ENCODE measurements around the gene JMJD4. TPM values are rescaled to one million over a fixed set of nuclear protein-coding genes. Genes with fewer than 3 reads are reported as not detected.
A peak's percentile ranks its signal among the peaks of the same experiment; 100 is the strongest.
"Not testable (repeated sequence)": the region's sequence is repeated elsewhere in the genome, so short reads cannot be mapped to it uniquely, and the experiment has no call there.

The JMJD4 gene
- total RNA-seq, 1 donor from 2014 or later: 40.4 TPM

DNA sequence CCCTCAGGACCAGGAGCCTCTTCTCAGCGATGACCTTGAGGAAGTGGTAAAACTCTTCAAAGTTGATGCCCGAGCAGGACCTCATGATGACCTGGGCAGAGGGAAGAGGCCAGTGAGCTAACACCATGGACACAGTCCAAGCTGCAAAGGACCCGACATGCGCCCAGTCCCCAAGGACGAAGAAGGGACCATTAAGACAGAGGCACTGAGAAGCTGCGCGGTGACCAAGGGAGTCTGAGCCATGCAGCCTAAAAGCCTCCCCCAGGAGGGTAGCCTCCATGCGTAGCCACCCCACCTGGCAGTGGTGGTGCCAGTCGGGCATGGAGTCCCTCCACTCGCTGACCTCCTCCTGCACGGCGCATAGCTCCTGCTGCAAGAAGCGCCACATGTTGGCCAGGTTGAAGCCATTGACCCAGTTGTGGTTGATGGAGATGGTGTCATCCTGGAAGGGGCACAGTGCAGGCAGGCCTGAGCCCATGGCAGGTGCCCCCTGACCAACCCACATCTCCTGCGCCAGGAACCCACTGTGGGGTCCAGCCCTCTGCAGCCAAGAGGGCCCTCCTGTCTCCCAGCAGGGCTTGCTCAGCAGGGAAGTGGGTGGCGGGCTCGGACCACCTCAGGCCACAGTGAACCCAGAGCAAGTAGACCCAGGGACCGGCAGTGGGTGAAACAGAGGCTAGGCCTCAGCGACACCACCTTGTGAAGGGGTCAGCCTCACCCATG is 2.4 kb downstream of the JMJD4 start:
- no peak for DNase-seq (ENCODE audit: low spot score)

DNA sequence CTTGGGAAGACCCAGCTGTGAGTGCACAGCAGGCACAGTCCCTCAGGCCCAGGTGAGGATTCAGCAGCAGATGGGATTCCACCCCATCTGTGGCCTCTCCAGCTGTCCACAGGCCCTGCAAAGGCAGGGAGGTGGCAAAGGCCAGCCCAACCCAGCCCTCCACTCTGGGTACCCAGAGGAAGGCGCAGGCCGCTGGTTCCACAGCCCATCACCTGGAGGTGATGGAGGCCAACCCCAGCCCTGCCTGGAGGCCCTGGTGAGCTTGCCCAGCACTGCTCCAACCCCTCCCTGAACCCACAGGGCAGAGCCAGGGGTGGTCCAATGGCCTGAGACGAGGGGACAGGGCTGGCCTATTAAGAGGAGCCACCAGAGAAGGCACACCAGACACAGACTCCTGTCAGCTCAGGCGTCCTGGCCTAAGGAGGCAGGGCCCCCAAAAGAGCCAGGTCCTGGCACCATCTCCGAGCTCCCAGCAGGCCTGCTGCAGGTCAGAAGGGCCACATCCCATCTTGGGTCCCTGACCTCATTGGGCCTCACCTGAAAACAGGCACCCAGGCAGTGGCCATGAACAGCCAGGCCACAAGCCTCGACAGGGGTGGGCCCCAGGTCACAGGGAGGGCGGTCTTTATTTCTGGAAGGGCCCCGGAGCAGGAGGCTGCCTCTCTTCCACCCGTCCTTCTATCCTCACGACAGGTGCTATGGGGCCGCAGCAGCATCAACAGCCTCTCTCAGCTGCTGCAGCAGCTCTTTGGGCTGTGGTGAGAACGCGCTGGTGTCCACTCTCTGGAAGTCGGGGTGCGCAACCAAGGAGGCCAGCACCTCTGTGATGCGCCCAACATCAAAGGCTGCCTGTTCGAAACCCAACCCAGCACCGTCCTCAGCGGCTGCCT is 3.2 kb downstream of the JMJD4 start:
- DNase-seq (ENCODE audit: low spot score): no peak

DNA sequence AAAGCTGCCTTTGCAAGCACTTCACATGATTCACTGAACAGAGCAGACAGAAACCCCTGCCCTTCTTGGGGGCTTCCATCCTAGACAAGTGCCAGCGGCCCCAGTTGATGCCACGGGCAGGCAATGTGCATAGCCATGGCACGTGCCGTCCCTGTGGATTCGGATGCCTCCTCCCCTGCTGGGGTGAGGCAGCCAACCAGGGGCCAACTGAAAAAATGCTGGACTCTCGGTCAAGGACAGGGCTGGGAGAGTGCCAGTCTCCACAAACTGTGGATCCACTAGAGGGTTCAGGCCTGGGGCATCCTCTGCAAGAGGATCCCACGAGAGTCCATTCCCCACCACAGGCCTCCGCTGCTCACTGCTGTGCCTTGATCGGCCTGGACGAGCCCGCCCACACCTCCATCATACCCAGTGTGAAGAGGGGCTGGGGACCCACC is 3.8 kb downstream of the JMJD4 start:
- no peak for DNase-seq (ENCODE audit: low spot score)

DNA sequence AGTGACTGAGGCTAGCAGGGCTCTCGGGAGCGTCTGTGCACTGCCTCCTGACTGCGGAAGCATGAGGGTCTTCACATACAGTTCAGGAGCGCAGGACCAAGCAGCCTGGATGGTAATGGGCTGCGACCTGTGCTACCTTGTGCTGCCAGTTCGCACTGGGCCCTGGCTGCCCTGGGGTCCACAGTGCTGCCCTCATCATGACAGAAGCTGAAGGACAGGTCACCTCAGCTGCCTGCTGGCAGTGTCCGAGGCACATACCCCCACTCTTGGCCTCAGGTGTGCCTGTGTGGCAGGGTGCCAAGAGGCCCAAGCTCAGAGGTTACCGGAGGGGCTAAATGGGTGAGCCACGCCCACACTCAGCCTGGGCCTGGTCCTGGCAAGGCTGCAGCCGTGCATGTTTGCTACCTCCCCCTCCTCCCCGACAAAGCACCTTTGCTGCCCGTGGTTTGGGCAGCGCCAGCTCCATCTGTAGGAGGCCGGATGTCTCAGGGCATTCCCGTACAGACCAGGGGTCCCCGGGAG is 4.4 kb downstream of the JMJD4 start:
- no peak for DNase-seq (ENCODE audit: low spot score)

DNA sequence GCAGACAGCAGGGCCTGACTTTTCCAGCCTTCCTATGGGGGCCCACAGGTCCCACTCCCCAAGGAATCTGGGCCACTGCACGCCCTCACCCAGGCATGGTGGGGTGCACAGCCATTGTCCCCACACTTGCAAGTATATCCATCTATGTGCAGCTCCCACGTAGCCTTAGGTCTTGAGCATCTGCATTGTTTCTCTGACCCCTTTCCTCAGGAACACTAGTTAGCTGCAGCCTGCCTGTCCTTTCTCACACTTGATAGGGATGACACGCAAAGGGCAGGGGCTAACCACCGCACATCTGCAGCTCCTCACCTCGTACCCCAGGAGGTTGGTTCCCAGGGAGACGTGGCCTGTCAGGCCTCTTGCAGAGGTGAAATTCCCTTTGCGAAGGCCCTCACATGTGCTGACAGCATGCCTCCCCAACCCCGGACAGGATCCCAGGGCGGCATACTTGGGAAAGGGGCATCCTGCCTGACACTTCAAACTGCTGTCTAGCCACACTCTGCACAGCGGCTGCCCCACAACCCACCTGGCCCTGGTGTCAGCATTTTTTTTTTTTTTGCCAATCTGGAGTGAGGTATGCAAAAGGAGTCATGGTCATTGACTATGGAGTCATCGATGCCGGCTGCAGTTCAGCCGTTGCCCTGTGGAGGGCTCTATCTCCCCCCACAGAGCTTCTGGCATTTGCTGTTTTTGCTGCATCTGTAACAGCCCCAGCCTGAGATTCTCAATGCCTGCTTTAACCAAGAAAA is 5.0 kb downstream of the JMJD4 start:
- DNase-seq (ENCODE audit: low spot score): peak; percentile 54

DNA sequence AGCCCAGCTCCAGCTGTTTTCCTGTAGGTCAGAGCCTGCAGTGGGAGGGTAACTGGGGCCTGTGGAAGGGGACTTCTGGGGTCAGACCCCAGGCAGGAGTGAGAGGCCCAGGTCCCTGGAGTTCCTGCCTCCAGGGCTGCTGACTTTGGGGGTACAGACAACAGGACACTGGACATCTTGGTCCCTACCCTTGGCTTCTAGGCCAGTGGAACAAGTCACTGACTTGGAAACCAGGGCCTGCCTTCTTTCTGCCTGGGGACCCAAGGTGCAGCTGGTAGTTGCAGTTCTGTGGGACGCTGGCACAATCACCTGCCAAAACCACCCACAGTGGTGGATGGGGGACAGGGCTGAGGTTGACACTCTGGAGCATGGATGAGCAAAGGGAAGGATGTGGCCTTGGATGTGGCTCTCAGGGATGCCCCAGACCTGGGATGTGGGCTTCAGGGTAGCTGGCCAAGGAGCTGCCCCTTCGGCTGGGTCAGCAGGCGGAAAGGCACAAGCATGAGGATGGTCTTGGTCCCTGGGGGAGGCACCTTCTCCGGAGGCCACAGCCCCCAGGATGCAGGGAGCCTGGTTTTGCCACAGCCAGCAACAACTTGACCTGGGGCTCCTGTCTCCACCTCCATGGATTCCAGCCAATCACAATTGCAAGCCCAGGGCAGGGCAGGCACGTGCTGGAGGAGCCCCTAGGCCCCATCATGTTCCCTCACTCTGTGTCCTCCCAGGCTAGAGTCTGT is 5.8 kb downstream of the JMJD4 start:
- peak; percentile 23 for DNase-seq (ENCODE audit: low spot score)

DNA sequence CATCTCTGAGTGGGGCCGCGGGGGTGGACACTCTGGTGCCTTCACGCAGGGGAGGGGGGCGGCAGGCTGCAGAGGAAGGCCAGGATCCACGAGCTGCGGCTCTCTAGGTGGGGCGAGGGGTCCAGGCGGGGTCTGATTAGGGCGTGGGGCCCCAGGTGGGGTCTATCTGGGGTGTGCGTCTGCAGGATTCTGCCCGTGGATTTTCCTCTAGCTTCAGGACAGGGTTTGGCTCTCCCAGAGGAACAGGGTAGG is 6.3 kb downstream of the JMJD4 start:
- no peak for DNase-seq (ENCODE audit: low spot score)

DNA sequence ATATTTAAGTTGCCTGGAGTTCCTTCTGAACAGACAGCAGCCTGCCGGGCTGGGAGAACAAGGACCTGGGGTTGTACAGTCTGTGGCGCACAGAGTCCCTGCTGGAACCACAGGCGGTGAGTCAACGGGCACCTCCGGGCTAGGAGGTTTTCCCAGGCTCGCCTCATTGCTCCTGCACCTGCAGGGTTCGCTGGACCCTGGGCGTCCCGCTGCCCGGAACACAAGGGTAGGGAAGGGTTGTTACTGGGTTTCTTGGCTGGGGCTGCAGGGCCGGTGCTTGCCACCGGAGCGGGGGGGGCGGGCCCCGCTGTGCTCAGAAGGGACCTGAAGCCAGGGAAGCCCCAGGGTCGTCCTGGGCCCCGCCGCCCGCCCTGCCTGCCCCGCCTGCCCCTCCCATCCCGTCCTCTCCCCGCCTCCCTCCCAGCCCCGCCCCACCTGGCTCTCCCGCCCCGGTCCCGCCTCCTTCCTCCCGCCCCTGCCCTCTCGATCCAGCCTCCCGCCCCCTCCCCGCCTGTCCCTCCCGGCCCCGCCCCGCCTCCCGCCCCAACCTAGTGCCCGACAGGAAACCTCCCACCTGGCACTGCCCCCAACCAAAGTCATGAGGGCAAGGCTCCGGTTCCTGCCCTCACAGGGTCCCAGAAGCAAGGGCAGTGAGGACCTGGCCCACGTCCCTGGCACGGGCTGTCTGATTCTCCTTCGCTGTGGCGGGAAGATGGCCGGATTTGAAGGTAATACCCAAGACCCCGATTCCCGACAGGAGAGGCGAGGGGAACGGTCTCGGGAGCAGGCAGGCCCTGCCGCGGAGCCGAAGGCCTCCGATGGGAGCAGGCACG is 6.8 kb downstream of the JMJD4 start:
- DNase-seq (ENCODE audit: low spot score): peak; percentile 71

DNA sequence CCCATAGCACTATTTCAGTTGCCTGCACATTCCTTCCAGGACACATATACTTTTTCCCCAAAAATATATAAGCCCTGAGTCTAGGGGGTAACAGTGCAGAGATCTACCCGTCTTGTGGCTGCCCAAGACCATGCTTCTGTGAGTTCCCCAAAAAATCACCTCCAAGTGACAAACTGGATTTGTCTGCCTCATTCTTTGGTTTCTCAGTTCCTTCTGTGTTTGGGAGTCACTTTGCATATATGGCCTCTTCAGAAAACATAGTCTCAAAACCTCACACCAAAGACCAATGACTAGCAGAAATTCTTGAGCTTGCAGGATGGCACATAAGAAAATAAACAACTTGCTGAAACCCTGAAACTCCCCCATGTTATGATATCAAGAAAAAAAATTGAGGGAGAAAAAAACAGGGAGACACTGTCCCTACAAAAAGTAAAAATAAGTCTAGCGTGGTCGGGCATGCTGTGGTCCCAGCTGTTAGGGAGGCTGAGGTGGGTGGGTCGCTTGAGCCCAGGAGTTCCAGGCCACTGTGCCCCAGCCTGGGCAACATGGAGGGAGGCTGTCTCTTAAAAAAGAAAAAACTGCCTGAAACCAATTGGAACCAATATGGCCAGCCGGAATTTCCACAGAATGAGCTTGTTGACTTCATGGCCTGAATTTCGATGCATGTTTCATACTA is 8.0 kb downstream of the JMJD4 start:
- no peak for DNase-seq (ENCODE audit: low spot score)

DNA sequence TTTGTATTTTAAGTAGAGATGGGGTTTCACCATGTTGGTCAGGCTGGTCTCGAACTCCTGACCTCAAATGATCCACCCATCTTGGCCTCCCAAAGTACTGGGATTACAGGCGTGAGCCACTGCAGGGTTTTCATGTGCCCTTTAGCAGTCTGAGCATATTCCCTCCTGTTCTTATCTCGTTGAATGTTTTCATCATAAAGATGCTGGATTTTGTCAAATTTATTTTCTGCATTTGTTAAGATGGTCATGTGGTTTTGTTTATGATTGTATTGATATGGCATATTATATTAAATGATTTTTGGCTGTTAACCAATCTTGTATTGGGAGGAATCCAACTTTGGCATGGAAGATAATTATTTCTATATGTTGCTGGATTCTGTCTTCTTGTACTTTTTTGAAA is 8.8 kb downstream of the JMJD4 start:
- DNase-seq (ENCODE audit: low spot score): no peak

DNA sequence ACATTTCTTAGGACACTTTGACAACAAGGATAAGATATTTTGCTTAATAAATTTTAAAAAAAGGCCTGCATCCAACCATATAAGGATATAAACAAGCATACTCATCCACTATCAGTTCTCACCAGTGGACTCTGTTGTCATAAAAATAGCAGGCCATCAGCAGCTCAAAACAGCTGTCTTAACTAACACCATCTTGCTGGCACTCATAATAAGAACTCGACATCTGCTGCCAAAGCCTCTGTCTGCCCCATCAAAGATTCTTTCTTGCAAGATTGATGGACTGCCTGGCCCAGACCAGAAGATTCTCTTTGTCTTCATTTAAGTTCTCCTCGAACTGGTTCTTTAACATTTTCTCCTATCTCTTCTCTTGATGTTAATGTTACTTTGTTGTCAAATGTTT is 10.1 kb downstream of the JMJD4 start:
- DNase-seq (ENCODE audit: low spot score): no peak

DNA sequence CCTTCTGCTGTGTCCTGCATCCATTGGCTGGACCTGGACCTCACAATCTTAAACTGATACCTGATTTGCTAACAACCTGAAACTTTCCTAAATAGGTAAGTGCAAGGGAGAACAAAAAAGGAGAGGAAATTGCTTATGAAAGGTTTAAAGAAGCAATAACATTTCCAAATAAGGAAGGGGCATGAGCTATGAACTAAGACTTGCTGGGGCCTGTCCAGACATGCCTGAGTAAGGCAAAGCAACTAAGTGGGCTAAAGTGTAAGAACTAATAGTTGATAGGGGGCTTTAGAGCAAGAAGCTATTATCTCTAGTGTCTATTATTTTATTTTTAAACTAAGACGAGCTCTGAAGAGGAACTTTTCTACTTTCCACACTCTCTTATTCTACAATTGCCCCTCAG is 11.6 kb downstream of the JMJD4 start:
- no peak for DNase-seq (ENCODE audit: low spot score)

DNA sequence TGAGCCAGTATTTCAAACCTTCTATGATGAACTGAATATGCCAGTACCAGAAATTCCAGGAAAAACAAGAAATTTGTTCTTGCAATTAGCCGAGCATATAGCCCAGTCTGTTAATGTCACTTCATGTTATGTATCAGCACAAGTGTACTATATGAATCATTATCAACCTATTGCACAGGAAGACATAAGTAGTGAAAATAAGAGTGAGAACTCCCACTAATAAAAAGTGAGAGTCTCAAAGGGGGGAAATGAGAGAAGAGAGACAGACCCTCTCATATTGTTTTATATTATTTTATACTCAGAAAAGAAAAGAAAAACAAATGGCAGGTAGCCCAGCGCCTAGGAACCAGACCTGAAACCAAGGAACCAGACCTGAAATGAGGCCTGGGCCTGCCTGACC is 16.2 kb downstream of the JMJD4 start:
- DNase-seq (ENCODE audit: low spot score): no peak

DNA sequence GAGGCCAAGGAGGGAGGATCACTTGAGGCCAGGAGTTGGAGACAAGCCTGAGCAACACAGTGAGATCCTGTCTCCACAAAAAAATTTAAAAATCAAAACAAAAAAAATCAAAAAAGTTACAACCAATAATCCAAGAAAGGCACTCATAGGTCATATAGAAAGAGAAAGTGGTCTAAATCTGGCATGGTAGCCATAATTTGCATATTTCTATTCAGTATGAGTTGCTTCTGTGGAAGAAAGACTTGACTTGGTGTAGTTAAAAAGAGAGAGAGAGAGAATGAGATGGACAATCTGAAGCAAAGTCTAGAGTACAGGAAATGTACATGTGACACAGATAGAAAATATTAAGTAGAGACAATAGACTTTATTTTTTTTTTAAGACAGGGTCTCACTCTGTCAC is 22.5 kb downstream of the JMJD4 start:
- no peak for DNase-seq (ENCODE audit: low spot score)

DNA sequence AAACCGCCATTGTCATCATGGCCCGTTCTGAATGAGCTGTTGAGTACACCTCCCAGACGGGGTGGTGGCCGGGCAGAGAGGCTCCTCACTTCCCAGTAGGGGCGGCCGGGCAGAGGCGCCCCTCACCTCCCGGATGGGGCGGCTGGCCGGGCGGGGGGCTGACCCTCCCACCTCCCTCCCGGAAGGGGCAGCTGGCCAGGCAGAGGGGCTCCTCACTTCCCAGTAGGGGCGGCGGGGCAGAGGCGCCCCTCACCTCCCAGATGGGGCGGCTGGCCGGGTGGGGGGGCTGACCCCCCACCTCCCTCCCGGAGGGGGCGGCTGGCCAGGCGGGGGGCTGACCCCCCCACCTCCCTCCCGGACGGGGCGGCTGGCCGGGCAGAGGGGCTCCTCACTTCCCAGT is 24.6 kb downstream of the JMJD4 start:
- not testable (repeated sequence) for DNase-seq (ENCODE audit: low spot score)

DNA sequence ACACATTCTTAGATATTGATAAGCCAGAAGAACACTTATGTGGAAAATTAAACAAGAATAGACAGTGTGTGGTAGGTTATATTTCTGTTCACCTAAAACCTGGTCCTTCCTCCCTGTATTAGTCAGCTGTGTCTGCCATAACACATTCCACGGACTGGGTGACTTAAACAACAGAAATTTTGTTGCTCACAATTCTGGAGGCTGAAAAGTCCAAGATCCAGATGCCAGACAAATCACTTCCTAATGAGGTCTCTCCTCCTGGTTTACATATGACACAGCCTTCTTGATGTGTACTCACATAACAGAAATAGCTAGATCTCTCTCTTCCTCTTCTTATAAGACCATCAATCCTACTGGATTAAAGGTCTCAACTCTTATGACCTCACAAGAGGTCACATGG is 25.7 kb downstream of the JMJD4 start:
- no peak for DNase-seq (ENCODE audit: low spot score)

DNA sequence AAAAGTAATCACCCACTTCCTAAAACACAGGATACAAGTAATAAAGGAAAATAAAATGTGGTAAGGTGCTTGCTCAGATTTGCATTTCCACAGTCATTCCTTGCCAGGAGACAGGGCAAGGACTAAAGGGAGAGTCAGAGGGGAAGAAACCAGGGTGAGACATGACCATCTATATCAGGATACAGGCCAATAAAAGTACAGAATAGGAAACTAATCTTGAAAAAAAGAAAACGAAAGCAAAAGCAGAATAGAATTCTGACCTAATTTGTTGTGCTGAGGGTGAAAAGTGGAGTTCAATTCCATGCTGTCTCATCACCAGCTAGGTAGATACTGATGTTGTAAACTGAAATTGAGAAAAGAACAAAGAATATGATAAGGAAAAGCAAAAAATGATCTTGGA is 27.3 kb downstream of the JMJD4 start:
- no peak for DNase-seq (ENCODE audit: low spot score)

DNA sequence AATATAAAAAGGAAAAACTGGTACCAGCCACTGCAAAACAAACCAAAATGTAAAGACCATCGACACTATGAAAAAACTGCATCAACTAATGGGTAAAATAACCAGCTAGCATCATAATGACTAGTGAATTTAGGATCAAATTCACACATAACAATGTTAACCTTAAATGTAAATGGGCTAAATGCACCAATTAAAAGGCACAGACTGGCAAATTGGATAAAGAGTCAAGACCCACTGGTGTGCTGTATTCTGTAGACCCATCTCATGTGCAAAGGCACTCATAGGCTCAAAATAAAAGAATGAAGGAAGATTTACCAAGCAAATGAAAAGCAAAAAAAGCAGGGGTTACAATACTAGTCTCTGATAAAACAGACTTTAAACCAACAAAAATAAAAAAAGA is 33.5 kb downstream of the JMJD4 start:
- DNase-seq (ENCODE audit: low spot score): not testable (repeated sequence)

DNA sequence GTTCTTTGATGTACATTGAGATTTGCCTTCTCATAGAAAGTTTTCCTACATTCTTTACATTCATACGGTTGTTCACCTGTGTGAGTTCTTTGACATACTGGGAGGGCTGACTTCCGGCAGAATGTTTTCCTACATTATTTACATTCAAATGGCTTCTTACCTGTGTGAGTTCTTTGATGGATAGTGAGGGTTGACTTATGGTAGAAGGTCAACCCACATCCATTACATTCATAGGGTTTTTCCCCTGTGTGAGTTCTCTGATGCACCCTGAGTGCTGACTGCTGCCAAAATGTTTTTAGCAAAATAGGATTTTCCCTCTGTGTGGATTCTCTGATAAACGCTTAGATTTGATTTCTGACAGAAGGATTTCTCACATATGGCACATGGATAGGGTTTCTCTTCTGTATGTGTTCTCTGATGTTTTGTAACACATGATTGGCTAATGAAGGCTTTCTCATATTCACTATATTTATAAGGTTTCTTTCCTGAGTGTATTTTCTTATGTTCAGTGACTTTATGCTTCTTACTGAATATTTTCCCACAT is 37.7 kb downstream of the JMJD4 start:
- no peak for DNase-seq (ENCODE audit: low spot score)

DNA sequence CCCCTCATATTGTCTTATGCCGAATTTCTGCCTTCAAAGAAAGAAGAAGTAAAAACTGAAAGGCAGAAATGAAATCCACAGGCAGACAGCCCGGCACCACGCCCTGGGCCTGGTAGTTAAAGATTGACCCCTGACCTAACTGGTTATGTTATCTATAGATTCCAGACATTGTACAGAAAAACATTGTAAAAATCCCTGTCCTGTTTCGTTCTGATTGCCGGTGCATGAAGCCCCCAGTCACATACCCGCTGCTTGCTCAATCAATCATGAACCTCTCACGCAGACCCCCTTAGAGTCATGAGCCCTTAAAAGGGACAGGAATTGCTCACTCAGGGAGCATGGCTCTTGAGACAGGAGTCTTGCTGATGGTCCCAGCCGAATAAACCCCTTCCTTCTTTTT is 49.3 kb downstream of the JMJD4 start:
- DNase-seq (ENCODE audit: low spot score): no peak

Data from umbilical cord (tissue), 2 donors.